SK-N-SH treated with all-trans-retinoic acid at 6 μM for 48 hours (cell line): ENCODE measurements around the gene PKMYT1.
"Not testable (repeated sequence)": the region's sequence is repeated elsewhere in the genome, so short reads cannot be mapped to it uniquely, and the experiment has no call there.

Source experiments
- ATAC-seq: fragments of 200-7000 bp; cut with Tn5 transposase; 3 replicates; pipeline ENCODE4 v1.9.1; 2020; ENCODE audit warnings: mild to moderate bottlenecking, moderate library complexity
- ARNTL ChIP-seq: fragments of 450-650 bp; formaldehyde crosslinking; IDR thresholded peaks from 2 replicates; pipeline ENCODE4 v1.5.0; 2020; ENCODE audit warnings: low read depth, mild to moderate bottlenecking, moderate library complexity, borderline replicate concordance
- BACH2 ChIP-seq: fragments of 250-450 bp; sonication (Bioruptor Pico); IDR thresholded peaks from 2 replicates; pipeline ENCODE4 v1.9.0; 2021; ENCODE audit warnings: mild to moderate bottlenecking, borderline replicate concordance
- CREB5 ChIP-seq: fragments of 250-450 bp; sonication (Bioruptor Pico); IDR thresholded peaks from 2 replicates; pipeline ENCODE4 v1.5.1; 2020; ENCODE audit warnings: low read depth, mild to moderate bottlenecking, moderate library complexity
- CSDC2 ChIP-seq: fragments of 250-450 bp; sonication (Bioruptor Pico); IDR thresholded peaks from 2 replicates; pipeline ENCODE4 v1.5.0; 2020; ENCODE audit warnings: mild to moderate bottlenecking, moderate library complexity
- CSRNP3 ChIP-seq: fragments of 250-450 bp; sonication (Bioruptor Pico); IDR thresholded peaks from 2 replicates; pipeline ENCODE4 v1.5.1; 2021; ENCODE audit warnings: mild to moderate bottlenecking, moderate library complexity
- ESRRG ChIP-seq: fragments of 250-450 bp; sonication (Bioruptor Pico); IDR thresholded peaks from 2 replicates; pipeline ENCODE4 v1.6.1; 2021; ENCODE audit warnings: mild to moderate bottlenecking
- OSR1 ChIP-seq: fragments of 250-450 bp; sonication (Bioruptor Pico); IDR thresholded peaks from 2 replicates; pipeline ENCODE4 v1.8.0; 2022; ENCODE audit warnings: moderate library complexity, mild to moderate bottlenecking, inconsistent platforms
- PATZ1 ChIP-seq: fragments of 250-450 bp; sonication (Bioruptor Pico); IDR thresholded peaks from 2 replicates; pipeline ENCODE4 v1.8.0; 2020; ENCODE audit warnings: mild to moderate bottlenecking, moderate library complexity, borderline replicate concordance
- POU6F1 ChIP-seq: fragments of 250-450 bp; sonication (Bioruptor Pico); IDR thresholded peaks from 2 replicates; pipeline ENCODE4 v1.8.0; 2021; ENCODE audit warnings: low read depth, mild to moderate bottlenecking, moderate library complexity, borderline replicate concordance
- PPARA ChIP-seq: fragments of 250-450 bp; sonication (Bioruptor Pico); IDR thresholded peaks from 2 replicates; pipeline ENCODE4 v1.5.0; 2020; ENCODE audit warnings: mild to moderate bottlenecking, borderline replicate concordance
- RARB ChIP-seq: fragments of 250-450 bp; sonication (Bioruptor Pico); IDR thresholded peaks from 2 replicates; pipeline ENCODE4 v1.8.0; 2021; ENCODE audit warnings: mild to moderate bottlenecking, moderate library complexity
- SNAI2 ChIP-seq: fragments of 250-450 bp; sonication (Bioruptor Pico); IDR thresholded peaks from 2 replicates; pipeline ENCODE4 v1.5.0; 2020; ENCODE audit warnings: mild to moderate bottlenecking, moderate library complexity
- TCF4 ChIP-seq: fragments of 250-450 bp; sonication (Bioruptor Pico); IDR thresholded peaks from 2 replicates; pipeline ENCODE4 v1.8.0; 2021; ENCODE audit warnings: mild to moderate bottlenecking, moderate library complexity, borderline replicate concordance
- TOX ChIP-seq: fragments of 250-450 bp; sonication (Bioruptor Pico); IDR thresholded peaks from 2 replicates; pipeline ENCODE4 v1.8.0; 2021; ENCODE audit warnings: mild to moderate bottlenecking, moderate library complexity, borderline replicate concordance
- TSHZ2 ChIP-seq: fragments of 250-450 bp; sonication (Bioruptor Pico); IDR thresholded peaks from 2 replicates; pipeline ENCODE4 v1.5.0; 2020; ENCODE audit warnings: mild to moderate bottlenecking, moderate library complexity
- ZC3H10 ChIP-seq: fragments of 250-450 bp; sonication (Bioruptor Pico); IDR thresholded peaks from 2 replicates; pipeline ENCODE4 v1.5.1; 2021; ENCODE audit warnings: mild to moderate bottlenecking, moderate library complexity
- ZFP3 ChIP-seq: fragments of 250-450 bp; sonication (Bioruptor Pico); IDR thresholded peaks from 2 replicates; pipeline ENCODE4 v1.5.0; 2020; ENCODE audit warnings: mild to moderate bottlenecking, moderate library complexity
- ZFP30 ChIP-seq: fragments of 450-650 bp; formaldehyde crosslinking; IDR thresholded peaks from 2 replicates; pipeline ENCODE4 v1.5.0; 2022; ENCODE audit warnings: mild to moderate bottlenecking, moderate library complexity
- ZNF70 ChIP-seq: fragments of 450-650 bp; formaldehyde crosslinking; IDR thresholded peaks from 2 replicates; pipeline ENCODE4 v1.5.0; 2020; ENCODE audit warnings: mild to moderate bottlenecking, moderate library complexity
- ZNF8 ChIP-seq: fragments of 450-650 bp; formaldehyde crosslinking; IDR thresholded peaks from 2 replicates; pipeline ENCODE4 v1.5.0; 2020; ENCODE audit warnings: mild to moderate bottlenecking, moderate library complexity

Gene PKMYT1

GRCh38 chr16:2933701-2934100, 46.5 kb downstream of the PKMYT1 start:
- no peak for ATAC-seq
- TF ChIP-seq RARB (CRISPR knock-in tag) = no peak
- no peak for TF ChIP-seq ESRRG
- no peak for TF ChIP-seq PPARA (CRISPR knock-in tag)
- no peak for TF ChIP-seq TCF4
- no peak for TF ChIP-seq ZFP30 (CRISPR knock-in tag)
- no peak for TF ChIP-seq TSHZ2 (CRISPR knock-in tag)
- no peak for TF ChIP-seq CSRNP3
- no peak for TF ChIP-seq CREB5 (CRISPR knock-in tag)
- TF ChIP-seq TOX (CRISPR knock-in tag) = no peak
- TF ChIP-seq OSR1 = no peak
- TF ChIP-seq ZNF70 (CRISPR knock-in tag) = no peak
- no peak for TF ChIP-seq POU6F1 (CRISPR knock-in tag)
- no peak for TF ChIP-seq BACH2 (CRISPR knock-in tag)
- no peak for TF ChIP-seq ARNTL (CRISPR knock-in tag)
- no peak for TF ChIP-seq ZC3H10
- no peak for TF ChIP-seq PATZ1 (CRISPR knock-in tag)

GRCh38 chr16:2933136-2933535, 47.1 kb downstream of the PKMYT1 start:
- TF ChIP-seq ZNF8 (CRISPR knock-in tag) (no peak), RARB (CRISPR knock-in tag) (no peak), CSDC2 (CRISPR knock-in tag) (no peak), TCF4 (no peak), BACH2 (CRISPR knock-in tag) (no peak), SNAI2 (no peak), CSRNP3 (no peak), ZFP3 (CRISPR knock-in tag) (no peak), ARNTL (CRISPR knock-in tag) (no peak), PATZ1 (CRISPR knock-in tag) (no peak)

GRCh38 chr16:2931231-2931914, 48.9 kb downstream of the PKMYT1 start:
- not testable (repeated sequence) for ATAC-seq

More at GRCh38 chr16:2933136-2933535, 47.1 kb downstream of the PKMYT1 start:
- ATAC-seq = no peak
